ENCODE measurements around the gene RGS17.
A peak's percentile ranks its signal among the peaks of the same experiment; 100 is the strongest.
"Not testable (repeated sequence)": the region's sequence is repeated elsewhere in the genome, so short reads cannot be mapped to it uniquely, and the experiment has no call there.

Gene RGS17

DNA sequence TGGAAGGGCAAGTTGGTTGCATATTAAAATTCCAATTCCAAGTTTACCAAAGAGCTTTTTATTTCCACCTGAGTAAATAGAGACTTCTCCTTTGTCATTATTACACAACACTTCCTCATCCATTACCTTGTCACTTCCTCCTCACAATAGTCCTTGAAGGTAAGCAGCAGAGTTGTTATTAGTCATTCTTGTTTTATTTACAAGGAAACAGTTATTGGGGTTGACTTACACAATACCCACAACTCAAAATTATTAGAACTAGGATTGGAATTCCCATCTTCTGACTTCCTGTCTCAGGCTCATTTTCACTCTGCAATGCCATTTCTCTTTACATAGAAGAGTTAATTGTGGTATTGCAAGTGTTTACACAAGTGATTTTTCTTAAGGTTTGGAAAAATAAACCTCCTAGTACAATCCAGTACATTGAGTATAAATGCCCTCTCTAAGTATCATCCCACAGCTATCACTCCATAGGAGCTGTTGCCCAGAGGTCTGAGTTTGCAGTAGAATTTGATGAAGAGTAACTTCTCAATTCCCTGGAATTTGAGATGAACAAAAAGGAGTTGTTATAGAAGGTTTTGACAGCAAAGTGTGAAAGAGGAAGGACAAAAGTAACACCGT is 99.6 kb downstream of the RGS17 start:
- DNase-seq (ENCODE audit: low read depth): peak; percentile 24

GRCh38 chr6:153028963-153029362 is 102.1 kb downstream of the RGS17 start:
- no peak for DNase-seq (ENCODE audit: low read depth)

DNA sequence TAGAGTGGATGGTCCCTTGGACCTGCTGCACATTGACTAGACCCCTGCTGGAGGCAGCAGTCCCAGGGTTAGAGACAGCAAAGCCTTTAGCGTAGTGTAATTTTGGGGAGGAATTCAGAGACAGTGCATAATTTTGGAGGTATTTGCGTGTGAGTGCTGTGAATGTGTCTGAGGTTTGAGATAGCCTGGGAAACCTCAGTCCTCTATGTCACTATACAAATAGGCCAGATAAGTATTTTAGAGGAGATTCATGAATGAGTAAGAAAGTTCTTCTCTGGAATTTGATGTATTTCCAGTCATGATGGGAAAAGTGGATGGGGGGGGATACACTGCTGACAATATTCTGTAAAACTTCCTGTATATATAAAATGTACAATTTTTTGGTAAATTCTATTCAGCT is 102.8 kb downstream of the RGS17 start:
- DNase-seq (ENCODE audit: low read depth): peak; percentile 44

GRCh38 chr6:153027480-153027879 is 103.6 kb downstream of the RGS17 start:
- no peak for DNase-seq (ENCODE audit: low read depth)

DNA sequence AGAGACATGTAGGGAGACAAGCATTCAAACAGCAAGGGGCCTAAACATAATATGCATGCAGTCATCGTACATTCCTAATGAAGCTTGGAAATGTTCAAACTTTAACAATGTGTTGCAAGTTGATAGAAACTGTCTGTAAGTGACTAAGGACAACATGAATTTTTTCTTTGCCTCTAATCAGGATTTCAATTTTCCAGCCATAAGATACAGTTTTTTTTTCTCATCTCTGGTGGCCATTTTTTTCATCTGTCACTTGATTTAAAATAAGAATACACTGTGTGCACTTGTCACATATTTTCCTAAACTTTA is 106.4 kb downstream of the RGS17 start:
- no peak for DNase-seq (ENCODE audit: low read depth)

- peak; percentile 62 for DNase-seq (ENCODE audit: low read depth)
Measured at GRCh38 chr6:153023977-153024708, 106.9 kb downstream of the RGS17 start.

GRCh38 chr6:153018355-153018754 is 112.7 kb downstream of the RGS17 start:
- DNase-seq (ENCODE audit: low read depth): no peak

- no peak for DNase-seq (ENCODE audit: low read depth)
Measured at GRCh38 chr6:153016846-153017245, 114.2 kb downstream of the RGS17 start.

DNA sequence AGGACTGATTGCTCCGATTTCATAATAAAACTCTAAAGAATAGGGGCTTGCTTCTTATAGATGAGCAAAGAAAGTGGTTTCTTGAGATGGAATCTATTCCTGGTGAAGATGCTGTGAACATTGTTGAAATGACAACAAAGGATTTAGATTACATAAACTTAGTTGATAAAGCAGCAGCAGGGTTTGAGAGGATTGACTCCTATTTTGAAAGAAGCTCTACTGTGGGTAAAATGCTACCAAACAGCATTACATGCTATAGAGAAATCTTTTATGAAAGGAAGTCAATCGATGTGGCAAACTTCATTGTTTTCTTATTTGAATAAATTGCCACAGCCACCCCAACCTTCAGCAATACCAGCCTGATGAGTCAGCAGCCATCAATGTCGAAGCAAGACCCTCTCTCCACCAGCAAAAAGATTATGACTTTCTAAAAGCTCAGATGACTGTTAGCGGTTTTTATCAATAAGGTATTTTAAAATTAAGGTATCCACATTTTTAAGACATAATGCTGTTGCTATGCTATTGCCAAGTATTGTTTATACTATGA is 115.9 kb downstream of the RGS17 start:
- no peak for DNase-seq (ENCODE audit: low read depth)

- no peak for DNase-seq (ENCODE audit: low read depth)
Measured at GRCh38 chr6:153013438-153013837, 117.6 kb downstream of the RGS17 start.

DNA sequence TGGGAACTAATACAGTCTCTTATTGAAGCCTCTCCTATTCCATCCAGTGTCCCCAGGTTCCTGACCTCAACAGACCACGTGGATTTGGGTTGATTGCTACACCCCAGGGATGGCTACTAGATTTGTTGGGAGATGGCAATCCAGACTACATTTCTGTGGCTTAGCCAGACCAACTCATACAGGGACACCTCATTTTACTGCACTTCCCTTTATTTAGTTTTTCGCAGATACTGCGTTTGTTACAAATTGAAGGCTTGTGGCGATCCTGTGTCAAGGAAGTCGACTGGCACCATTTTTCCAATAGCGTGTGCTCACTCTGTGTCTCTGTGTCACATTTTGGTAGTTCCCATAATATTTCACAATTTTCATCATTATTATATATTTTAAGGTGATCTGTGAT is 118.2 kb downstream of the RGS17 start:
- no peak for DNase-seq (ENCODE audit: low read depth)

DNA sequence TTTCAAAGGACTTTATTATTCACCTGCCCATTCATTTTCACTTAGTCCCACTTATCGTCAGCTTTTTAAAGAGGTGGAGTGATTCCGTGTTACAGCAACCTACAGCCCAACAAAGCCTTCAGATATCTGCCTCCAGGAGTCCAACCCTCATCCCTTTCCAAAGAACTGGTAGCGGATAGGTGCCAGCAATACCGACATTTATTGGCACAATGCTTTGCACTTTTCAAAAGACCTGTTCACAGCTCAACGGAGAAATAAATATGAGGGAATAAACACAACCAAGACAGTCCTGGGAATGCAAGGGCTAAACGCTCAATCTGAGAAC is 127.8 kb downstream of the RGS17 start:
- DNase-seq (ENCODE audit: low read depth): no peak

DNA sequence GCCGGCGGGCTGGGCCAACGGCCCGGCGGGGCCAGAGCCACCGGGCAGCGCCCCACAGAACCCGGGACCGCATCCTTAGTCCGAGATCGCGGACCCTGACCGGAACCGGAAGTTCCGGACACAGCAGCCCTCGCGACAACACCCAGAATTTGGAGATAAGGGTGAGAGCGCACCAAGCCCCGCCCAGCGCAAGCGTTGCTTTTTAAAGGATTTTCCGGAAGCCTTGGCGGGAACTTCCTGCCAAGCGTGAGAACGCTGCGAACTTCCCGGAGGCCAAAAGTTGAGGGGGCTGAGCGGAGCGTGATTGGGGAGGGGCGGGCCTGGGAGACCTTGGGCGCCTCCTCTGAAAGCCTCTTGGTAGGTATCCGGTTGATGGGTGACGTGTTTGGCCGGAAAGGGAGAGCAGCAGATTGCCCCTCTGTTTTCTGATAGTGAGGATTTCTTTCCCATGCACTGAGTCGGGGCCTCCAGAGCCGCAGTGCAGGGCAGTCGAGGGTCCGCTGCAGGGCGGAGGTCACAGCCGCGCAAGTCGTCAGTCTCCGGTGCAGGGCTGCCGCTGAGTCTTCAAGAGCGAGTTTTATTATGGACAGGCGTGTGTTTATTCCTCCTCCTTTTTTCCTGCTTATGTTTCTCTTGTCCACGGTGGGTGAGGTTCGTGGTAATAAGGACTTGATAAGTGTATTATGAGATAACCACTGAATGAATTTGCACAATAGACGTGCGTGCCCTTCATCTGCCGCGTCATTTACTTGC is 128.3 kb downstream of the RGS17 start, which contains the start of gene MTRF1L:
Gene MTRF1L (minus strand): TSS at position 97 of the 753 bp plus-strand sequence. CDS start 24 bp downstream, at position 73.
- peak; percentile 97 for DNase-seq (ENCODE audit: low read depth)

DNA sequence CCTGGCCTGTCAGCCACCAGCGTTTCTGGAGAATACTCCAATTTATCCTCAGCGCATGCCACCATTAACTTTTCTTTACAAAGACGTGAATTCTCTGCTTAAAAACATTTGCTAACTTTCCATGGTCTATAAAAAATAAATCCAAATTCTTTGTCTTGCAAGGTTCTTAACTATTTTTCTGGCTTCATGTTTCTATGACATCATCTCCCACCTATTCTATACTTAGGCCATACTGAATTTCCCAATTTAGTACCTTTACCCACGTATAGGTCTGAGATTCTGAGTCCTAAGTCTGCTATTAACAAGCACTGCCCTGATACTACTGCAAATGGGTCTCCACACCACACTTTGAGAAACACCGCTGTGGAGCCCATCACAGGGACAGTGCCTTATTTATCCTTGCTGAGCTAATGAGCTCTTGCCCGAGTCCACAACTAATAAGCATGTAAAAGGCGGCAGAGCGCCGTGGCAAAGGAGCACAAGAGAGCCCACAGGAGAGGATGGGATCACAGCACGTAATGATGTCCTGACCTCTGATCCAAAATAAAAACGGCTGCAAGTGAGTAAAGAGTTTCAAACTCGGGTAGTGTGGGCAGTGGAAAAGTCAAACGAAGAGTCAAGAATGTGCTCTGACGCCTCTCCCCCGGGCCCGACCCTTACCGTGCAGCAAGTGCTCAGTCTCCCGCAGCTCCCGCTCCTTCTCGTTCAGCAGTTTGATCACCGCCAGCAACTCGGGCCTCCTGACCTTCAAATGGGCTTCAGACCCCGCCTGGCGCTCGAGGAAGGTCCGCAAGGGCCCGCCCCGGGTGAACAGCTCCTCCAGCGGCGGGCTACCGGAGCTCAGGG is 129.1 kb downstream of the RGS17 start:
- DNase-seq (ENCODE audit: low read depth): peak; percentile 24

- DNase-seq (ENCODE audit: low read depth): not testable (repeated sequence)
Measured at GRCh38 chr6:153000790-153001189, 130.3 kb downstream of the RGS17 start.

DNA sequence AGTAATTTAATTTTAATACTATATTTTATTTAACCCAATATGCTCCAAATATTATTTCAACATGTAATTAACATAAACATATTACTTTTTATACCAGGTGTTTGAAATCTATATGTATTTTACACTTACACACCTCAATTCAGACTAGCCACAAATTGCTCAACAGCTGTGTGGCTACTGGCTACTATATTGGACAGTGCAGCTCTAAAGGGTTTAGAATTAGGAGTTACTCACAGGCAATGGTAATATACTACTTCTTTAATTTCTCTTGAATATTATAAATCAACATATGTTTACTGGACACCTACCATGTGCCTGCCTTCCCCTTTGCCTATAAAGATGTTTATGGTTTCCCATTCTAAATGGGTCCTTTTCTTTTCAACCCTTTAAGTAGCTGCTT is 130.8 kb downstream of the RGS17 start:
- DNase-seq (ENCODE audit: low read depth): no peak

GRCh38 chr6:152999538-152999937 is 131.5 kb downstream of the RGS17 start:
- not testable (repeated sequence) for DNase-seq (ENCODE audit: low read depth)

GRCh38 chr6:152993847-152994246 is 137.2 kb downstream of the RGS17 start:
- DNase-seq (ENCODE audit: low read depth): no peak

- no peak for DNase-seq (ENCODE audit: low read depth)
Measured at GRCh38 chr6:152993431-152993830, 137.7 kb downstream of the RGS17 start.

GRCh38 chr6:152986978-152987377 is 144.1 kb downstream of the RGS17 start:
- DNase-seq (ENCODE audit: low read depth): no peak

DNA sequence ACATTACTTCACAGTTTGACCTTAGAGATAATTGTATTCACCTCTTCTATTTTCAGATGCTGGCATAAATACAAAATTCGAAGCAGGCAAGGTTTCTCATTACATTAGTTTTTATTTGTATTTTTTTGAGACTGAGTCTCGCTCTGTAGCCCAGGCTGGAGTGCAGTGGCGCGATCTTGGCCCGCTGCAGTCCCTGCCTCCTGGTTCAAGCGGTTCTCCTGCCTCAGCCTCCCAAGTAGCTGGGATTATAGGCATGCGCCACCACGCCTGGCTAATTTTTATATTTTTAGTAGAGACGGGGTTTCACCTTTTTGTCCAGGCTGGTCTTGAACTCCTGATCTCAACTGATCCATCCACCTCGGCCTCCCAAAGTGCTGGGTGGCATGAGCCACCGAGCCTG is 145.8 kb downstream of the RGS17 start:
- not testable (repeated sequence) for DNase-seq (ENCODE audit: low read depth)

GRCh38 chr6:152984513-152984872 is 146.6 kb downstream of the RGS17 start:
- DNase-seq (ENCODE audit: low read depth): no peak

All from EH (cell line).